HG03060 (cell line): Measurements from ENCODE around the gene MTHFD1.

Experiments used
- ATAC-seq: cut with Tn5 transposase; IDR thresholded peaks from one replicate; pipeline ENCODE4 v1.9.1; 2021; ENCODE audit warnings: low read depth, moderate number of reproducible peaks; ENCODE audit not compliant: unreplicated experiment

Gene MTHFD1

DNA sequence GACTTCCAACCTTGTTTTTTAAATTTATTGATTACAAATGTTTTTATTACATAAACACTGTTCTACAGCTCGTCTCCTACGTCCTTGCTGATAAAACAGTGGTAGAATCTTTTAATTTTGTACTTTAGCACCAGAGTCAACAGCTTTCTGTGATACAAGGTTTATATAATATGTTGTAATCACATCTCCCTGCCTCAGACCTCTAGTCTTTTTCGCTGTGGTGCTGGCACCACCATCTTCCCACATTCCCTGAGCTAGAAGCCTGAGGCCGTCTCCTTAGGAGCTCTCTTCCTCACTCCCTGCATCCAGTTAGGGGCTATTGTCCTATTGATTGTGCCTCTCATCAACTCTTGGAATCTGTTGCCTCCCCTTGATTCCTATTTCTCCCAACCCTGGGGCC lies 17.1 kb downstream of the MTHFD1 start:
- no peak for ATAC-seq

DNA sequence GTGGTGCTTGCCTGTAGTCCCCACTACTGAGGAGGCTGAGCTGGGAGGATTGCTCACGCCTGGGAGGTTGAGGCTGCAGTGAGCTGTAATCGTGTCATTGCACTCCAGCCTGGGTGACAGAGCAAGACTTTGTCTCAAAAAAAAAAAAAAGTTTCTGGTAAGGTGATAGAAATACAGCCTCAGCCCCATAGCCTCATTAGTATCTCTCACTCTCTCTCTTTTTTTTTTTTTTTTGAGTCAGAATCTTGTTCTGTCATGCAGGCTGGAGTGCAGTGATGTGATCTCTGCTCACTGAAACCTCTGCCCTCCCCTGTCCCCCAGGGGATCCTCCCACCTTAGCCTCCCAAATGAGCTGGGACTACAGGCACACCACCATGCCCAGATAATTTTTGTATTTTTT lies 19.2 kb downstream of the MTHFD1 start:
- no peak for ATAC-seq

DNA sequence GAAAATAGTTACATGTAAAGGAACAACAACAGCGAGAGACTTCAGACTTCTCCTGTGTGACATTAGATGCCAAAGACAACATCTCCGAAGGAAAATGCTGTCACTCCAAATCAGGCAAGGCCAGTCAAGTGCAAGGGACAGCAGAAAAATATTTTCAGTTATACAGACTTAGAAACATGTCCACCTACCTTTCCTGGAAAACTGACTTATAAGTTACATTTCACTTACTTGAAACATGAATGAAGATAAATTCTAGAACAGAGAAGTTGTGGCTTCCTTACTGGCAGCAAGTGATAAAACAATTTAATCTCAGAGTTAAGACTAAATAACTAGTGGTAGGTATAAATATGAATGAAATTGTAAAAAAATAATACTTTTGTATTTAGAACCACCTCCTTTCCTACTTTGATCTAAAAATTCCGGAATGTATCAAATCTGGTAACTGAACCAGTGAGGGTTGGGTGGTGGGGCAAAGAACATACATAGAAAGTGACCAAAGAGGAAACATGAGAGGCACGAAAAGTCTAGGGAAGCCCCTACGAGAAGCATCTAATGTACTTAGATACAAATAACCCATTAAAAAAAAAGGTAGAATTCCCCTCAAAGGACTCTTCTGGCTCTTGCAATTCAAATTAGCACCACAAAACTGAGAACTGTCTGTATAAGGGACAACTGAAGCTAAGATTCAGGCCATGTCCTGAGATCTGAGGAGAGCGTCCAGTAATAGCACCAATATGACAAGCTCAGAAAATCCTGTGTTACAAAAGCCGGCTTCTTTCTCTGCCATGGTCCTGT lies 21.2 kb downstream of the MTHFD1 start:
- no peak for ATAC-seq

DNA sequence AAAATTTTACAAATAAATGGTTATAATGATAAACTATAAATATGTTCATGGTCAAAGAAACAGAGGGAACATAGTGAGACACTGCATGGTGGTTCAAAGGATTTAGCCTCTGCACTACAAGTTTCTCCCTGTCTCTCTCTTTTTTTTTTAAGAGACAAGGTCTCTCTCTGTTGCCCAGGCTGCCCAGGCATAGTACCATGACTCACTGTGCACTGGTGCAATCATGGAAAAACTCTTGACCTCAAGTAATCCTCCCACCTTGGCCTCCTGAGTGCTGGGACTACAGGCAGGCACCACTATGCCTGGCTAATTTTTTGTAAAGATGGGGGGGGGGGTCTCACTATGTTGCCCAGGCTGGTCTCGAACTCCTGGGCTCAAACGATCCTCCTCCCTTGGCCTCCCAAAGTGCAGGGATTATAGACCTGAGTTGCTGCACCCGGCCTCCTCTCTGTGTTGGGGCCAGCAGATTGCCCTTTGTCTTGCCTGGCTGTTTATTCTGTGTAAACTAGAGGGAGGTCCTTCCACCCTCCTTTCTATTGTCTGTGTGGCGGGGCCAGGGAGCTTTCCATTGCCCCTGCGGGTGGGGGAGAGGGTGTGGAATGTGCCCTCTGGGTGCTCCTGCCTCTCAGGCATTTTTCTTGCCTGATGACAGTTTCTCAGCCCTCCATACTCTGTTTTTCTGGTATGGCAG lies 22.1 kb downstream of the MTHFD1 start:
- ATAC-seq = no peak

DNA sequence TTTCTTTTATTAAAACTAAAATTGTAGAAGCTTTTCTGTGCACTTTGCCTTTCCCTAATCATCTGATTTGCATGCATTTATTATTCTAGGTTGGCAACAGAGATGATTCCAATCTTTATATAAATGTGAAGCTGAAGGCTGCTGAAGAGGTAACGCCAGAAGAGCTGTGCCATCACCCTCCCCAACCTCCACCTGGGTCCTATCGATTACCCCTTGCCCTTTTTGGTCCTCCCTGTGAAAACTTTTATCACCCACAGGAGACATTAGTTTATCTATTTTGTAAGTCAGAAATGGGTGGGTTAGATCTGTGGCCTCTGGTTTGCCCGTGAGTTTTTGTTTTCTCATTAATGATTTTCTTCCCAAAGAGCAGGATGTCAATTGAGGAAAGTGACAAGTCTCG lies 22.8 kb downstream of the MTHFD1 start:
- ATAC-seq = no peak

DNA sequence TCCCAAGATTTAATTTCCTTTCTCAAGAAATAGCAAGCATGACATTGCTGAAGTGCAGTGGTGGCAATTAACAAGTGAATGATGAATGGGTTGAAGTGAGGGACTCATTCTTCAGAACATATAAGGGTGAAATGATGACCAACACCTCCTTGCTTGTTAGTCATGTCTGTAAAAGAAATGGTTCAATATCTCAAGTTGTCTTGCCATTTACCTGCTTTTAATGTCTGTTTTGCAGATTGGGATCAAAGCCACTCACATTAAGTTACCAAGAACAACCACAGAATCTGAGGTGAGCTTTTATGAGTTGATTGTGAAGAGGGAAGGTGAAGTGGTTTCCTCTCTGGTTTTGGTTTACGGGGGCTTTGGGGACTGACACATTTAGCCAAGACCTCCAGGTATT lies 24.1 kb downstream of the MTHFD1 start:
- ATAC-seq = no peak

DNA sequence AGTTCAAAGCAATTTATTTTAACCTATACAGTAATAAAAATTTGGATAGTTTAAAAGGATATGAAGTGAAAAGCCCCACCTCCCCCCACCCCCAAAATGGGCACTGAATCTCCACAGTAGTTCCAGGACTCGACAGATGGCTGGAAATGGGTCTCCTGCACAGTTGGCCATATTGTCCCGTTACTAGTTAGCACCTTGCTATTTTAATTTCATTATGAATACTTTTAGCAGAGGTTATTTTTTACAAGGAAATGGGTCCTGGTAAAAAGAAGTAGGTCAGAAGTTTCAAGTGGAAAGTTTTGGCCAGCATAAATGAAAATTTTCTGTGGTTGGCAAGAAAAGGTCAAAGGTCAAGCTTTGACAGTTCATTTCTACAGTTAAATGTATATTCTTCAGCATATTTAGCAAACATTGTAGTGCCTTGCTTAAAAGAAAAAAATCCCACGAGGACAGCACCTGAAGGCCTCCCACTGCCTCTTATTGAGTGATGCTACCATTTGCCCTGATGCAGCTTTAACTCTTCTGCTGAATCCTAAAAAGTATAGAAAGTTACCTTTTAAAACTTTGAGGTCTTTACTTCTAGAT lies 28.3 kb downstream of the MTHFD1 start:
- no peak for ATAC-seq

DNA sequence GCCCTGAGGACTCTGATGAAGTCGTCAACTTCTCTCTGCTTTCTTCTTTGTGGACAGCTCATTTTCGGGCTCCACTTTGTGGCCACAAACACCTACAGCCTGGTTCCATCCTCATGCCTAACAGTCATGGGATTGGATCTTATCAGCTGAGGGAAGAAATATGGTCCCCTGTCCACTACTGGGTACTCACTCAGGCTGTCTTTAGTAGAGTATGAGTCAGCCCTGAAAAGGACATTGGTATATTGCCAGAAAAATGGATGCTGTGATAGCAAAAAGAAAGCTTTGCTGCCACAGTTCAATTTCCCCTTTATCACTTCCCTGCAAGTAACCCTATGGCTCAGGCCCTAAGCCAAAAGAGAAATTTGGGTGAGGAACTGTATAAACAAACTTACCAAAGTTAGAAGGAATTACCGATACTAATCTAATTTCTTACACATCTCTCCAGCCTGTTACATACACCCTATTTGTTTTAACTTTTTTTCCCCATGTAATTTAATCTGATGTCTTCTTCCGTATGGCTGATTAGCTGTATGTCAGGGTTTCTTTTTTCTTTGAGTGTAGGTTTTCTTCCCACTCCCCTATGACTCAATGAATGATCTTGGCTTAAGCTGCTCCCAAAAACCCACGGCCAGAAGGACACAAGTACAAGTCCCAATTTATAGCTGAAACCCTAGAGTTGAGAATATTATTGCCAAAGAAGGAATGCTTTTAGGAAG lies 29.1 kb downstream of the MTHFD1 start:
- no peak for ATAC-seq

DNA sequence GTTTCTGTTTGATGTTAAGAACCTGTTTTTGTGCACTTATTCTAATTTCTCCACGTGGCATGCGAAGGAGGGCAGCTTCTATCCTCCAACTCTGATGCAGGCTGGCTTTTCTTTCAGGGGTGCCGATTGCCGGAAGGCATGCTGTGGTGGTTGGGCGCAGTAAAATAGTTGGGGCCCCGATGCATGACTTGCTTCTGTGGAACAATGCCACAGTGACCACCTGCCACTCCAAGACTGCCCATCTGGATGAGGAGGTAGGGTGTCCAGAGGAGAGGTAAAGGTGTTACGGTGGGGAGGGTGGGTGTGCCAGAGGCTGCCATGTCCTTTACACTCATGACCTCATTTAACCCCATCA lies 29.6 kb downstream of the MTHFD1 start:
- no peak for ATAC-seq

DNA sequence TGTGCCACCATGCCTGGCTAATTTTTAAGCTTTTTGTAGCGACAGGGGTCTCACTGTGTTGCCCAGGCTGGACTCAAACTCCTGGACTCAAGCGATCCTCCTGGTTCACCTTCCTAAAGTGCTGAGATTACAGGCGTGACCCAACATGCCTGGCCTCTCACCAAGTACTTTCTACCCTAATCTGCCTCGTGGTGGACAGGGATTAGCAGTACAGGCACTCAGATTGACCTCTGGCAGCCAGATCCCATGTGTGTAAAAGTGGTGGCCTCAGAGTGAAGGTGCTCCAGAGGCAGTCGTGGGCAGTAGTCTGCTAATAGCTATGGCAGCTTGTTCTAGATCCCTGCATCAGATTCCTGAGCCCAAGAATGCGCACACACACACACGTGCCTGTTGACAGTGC lies 30.9 kb downstream of the MTHFD1 start:
- no peak for ATAC-seq

DNA sequence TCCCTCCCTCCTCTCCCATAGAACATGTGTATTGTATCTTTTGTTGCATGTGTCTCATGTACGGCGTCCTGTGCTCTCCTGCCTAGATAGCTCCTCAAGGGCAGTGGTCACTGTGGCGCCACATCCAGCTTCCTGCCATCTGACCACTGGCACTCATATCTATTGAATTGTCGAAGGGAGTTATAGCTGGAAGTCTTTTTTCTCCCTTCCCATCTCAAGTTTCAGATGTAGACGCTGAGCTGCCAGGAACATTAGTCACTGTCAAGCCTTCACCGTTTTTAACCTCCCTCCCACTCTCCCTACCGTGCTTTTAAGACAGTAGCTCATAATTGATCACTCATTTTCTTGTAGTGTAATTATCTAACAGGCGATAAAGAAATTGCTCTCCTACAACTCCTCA lies 33.0 kb downstream of the MTHFD1 start:
- no peak for ATAC-seq

DNA sequence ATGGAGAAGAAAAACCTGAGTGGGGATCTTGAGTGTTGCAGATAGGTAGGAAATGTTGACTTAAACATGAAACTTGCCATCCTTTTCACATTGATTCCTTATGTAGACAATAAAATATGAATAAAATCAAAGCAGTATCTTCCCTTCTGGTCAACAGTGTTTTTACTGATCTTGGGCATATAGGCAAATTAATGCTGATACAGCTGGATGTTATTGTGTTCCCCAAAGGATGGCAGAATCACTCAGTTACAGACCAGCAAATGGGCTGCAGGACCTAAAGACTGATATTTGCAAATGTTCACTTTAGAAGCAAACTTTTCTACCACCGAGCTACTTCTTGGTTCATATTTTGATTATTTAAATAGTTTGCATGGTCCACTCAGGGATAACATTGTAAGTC lies 33.9 kb downstream of the MTHFD1 start:
- no peak for ATAC-seq

DNA sequence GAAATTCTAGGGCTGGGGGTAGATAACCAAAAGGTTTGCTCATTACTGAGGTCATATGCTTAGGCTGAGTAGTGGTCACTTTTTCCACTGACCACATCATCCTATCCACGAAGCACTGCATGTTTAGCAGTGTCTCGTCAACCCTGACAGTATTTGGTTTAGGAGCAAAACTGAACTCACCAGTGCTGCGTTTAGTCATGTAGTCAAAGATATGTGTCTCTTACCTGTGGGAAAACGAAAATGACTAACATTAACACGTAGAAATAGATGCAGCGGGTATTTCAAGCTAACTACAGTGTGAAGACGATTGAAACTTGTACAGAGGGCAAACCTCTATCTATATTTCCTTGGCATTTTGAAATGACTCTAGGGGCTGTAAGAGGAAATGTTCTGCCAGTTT lies 34.6 kb downstream of the MTHFD1 start:
- ATAC-seq = no peak

DNA sequence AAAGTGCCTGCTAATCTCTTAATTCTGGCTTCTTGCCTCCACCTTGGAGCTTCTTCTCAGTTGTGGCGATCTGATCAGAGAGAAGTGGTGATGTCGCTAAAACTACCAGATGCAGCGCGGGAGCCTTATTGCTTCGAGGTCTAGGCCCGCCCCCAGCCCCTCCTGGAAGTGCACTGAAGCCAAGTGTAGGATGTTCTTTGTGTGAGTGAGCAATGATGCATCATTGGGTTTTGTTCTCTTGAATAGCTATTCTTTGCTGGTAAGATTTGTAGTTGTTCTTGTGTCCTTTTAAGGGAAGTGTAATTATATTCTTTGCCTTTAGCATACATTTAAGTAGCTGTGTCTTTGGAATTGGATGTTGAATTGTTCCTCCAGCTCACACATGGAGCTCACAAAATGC lies 35.8 kb downstream of the MTHFD1 start:
- no peak for ATAC-seq

DNA sequence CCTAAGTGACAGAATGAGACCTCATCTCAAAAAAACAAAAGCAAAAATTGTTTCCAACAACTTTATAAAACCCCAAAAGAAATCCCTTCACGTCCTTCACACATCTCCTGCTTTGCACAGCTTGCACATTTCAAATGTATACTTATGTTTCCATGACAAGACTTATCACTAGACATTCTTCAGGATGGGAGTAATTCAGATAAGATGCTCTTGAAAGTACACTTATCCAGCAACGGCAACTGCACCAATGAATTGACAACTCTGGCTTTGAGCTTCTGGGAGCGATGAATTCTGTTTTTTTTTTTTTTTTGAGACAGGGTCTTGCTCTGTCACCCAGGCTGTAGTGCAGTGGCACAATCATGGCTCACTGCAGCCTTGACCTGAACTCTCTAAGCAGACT lies 46.4 kb downstream of the MTHFD1 start:
- ATAC-seq = no peak

DNA sequence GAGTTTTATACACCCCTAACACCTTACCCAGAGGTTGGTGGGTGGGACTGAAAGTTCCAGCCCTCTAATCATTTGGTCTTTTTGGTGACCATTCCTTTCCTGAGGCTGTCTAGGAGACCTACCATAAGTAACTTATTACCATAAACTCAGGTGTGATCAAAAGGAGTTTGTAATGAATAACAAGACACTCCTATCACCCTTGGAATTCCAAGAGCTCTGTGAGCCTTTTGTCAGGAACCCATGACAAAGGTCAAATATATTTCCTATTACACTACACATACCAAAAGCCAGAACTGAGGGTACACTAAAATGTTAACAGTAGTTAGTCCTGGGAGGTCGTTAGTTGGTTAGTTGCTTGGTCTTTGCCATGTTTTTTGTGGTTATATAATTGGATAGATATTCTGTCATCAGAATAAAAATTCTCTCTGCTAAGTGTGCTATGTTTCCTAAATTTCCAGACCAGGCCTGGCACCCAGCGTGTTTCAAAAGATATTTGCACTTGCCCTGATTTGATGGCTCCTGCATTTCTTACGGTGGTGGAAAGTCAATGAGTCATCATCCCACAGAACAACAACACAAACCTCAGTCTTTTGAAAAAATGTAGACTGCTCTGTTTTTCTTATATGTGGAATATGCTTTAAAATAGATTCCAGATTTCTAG lies 50.2 kb downstream of the MTHFD1 start:
- ATAC-seq = no peak

DNA sequence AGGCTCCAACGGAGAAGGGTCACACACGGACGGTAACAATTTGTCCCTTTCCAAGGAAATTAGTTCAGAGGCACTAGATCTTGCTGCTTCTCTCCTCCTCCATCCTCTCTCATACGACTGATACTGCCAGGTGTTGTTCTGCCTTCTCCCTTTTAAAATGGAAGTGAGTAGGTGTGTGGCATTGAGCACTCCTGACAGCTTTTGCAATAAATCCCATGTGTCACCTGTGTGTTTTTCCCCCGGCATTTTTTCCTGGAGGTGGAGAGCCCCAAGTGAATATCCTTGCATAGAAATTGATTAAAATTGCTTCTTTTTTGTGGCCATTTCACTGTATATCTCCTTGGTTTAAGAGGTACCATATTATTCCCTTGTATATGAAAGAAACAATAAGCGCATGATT lies 51.0 kb downstream of the MTHFD1 start:
- ATAC-seq = no peak

DNA sequence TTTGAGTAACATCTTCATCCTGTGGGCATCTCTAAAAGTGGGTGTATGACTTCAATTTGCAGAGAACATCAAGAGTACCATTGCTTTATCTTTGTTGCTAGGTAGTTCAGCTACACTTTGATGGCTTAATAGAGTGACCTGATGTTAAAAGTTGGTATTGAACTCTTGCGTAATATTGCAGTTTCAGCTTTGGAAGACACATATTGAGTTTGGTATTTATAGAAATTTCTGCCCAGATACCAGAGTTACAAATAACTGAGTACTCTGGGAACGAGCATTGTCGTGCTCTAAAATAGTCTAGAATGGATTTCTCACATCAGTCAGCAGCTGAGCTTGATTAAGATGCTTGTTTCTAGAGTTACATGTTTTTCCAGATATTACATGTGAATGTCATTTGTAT lies 52.3 kb downstream of the MTHFD1 start:
- ATAC-seq = no peak

DNA sequence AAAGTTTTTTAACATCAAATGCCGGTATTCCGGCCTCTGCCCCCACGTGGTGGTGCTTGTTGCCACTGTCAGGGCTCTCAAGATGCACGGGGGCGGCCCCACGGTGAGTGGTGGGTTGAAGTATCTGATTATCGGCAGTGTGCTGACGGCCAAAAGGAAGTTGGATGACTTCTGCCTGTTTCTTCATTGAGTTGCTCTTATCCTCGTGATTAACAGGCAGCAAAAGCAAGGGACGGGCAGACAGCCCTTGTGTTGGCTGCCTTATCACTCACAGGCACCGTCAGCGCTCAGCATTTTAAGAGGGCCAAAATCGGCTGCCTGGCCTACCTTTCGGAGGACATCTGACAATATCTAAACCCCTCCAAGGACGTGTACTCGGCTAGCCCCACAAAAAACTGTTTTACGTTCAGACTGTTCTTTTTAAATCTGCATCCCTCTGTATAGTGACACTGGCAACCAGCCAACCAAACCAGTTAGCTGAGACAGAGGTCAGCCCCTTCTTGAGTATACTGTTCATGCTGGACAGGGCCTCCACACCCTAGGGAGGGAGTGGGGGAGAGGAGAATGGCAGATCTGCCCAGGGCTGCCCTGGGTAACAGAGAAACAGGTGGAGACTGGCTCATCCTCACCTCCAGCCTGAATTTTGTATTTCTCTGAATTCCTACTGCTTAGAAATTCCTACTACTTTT lies 54.3 kb downstream of the MTHFD1 start:
- no peak for ATAC-seq

DNA sequence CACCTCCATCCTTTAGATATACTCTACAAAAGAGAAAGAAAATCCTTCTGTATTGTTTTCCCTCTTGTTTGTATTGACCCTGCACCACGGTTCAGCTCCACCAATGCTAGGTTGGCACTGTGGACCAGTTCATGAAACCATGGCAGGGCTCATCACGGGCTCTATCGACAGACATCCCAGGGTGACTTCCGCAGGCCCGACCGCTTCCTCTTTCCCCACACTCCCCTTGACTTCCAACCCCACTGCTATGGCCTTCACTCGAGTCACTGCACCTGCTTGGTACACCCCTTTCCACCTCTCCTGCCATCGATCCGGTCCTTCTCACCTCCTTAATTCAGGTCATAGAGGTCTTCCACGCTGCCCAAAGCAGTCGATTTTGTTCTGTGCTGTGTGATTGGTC lies 56.0 kb downstream of the MTHFD1 start:
- no peak for ATAC-seq
